ENCODE data around the gene DAPK3.
"Not testable (repeated sequence)": the region's sequence is repeated elsewhere in the genome, so short reads cannot be mapped to it uniquely, and the experiment has no call there.

The DAPK3 gene

GRCh38 chr19:3955688-3956087 is 15.2 kb downstream of the DAPK3 start:
- in situ Hi-C loops (cut with MboI; ENCODE audit: low sequenced_read_pairs), result no loop called here

DNA sequence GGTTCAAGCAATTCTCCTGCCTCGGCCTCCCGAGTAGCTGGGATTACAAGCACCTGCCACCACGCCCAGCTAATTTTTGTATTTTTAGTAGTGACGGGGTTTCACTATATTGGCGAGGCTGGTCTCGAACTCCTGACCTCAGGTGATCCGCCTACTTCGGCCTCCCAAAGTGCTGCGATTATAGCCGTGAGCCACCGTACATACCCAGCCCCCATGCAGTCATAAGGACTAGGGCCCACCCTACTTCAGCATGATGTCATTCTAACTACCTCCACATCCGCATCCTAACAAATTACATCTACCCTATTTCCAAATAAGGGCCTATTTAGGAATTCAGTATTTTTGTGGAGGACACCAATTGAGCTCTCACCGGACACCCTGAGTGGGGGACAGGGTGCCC is 15.6 kb downstream of the DAPK3 start:
- in situ Hi-C loops (cut with MboI; ENCODE audit: low sequenced_read_pairs), result not testable (repeated sequence)

- in situ Hi-C loops (cut with MboI; ENCODE audit: low sequenced_read_pairs), result no loop called here
These were observed 16.8 kb downstream of the DAPK3 start for GRCh38 chr19:3954107-3954506.

DNA sequence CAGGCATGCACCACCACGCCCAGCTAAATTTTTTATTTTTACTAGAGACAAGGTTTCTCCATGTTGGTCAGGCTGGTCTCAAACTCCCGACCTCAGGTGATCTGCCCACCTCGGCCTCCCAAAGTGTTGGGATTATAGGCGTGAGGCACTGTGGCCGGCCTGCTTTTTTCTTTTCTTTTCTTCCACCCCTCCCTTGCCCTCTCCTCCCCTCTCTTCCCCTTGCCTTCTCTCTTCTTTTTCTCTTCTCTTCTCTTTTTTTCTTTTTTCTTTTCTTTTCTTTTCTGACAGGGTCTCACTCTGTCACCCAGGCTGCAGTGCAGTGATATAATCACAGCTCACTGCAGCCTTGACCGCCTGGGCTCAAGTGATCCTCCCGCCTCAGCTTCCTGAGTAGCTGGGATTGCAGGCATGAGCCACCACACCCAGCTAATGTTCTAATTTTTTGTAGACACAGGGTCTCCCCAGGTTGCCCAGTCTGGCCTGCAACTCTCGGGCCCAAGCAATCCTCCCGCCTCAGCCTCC is 18.1 kb downstream of the DAPK3 start:
- in situ Hi-C loops (cut with MboI; ENCODE audit: low sequenced_read_pairs), result not testable (repeated sequence)

DNA sequence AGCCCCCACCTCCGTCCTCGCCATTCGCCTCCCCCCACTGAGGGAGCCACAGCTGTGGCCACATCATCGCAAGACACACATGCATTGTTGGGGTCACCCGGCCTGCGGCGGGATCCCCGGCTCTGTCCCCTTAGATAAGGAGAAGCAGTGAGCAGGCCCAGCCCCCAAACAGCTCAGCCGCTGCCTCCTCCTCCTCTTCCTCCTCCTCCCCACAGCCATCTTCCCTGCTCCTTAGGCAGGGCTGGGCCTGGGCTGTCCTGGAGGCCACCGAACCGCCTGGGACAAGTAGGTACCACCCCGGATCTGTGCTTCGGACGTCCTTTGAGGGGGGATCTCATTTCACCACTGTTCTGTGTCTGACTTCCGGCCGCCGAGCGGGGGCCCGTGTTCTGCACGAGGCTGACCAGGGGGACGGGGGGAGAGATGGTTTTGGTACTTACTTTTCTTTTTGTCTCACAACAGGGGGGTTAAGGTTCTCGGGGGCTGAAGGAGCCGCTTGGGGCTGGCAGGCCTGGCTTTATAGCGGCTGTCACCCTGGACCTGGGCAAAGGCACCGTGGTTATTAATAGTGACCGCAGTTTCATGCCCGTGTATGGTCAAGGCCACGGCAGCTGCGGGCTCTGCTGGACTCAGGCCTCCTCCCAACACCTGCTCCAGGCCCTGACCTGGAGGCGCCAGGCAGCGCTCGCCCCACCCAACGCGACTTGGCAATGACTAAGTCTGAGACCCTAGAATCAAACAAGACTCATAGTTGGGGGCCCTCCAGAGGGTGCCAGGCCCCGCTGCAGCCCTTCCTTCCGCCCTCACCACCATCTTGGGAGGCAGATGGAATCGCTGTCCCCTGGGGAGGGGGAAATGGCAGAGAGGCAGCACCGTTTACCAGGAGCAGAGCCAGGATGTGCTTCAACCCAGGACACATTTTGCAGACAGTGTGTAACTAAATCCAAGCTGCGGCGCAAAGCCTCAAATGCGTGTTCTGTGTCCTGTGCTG is 19.7 kb downstream of the DAPK3 start:
- in situ Hi-C loops (cut with MboI; ENCODE audit: low sequenced_read_pairs), result no loop called here

- in situ Hi-C loops (cut with MboI; ENCODE audit: low sequenced_read_pairs), result no loop called here
These were observed 20.7 kb downstream of the DAPK3 start for GRCh38 chr19:3949997-3950859.

DNA sequence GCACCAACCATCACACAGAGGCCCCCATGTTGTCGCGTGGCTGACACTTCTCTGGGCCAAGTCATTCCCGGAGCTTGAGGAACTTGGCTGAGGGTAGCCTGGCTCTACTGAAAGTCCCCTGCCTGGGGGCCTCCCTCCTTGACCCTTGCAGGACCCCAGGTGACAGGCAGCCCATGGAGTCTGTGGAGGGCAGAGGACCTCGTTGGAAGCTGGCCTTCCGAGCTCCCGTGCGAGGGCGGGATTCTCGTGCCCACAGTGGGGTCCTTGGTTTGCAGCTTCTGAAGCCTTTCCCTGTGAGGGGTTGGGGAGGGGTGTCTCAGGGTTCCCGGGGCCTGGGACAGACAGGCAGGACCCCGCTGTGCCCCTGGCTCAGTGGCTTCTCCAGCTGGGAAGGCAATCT is 21.6 kb downstream of the DAPK3 start:
- in situ Hi-C loops (cut with MboI; ENCODE audit: low sequenced_read_pairs), result no loop called here

DNA sequence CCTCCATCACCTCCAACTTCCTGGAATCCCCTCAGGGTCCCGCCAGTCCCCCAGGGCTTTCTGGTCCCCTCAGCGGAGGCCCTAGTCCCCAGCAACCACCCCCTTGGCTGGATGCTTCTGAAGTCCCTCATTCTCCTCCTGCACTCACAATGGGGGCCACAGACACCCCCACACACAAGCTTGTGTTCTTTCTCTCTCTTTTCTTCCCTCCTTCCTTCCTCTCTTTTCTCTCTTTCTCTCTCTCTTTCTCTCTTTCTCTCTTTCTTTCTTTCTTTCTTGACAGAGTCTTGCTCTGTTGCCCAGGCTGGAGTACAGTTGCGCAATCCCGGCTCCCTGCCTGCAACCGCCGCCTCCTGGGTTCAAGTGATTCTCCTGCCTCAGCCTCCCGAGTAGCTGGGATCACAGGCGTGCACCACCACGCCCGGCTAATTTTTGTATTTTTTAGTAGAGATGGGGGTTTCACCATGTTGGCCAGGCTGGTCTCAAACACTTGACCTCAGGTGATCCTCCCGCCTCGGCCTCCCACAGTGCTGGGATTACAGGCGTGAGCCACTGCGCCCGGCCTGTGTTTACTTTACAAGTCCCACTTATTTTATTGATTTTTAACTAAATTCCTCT is 23.5 kb downstream of the DAPK3 start:
- in situ Hi-C loops (cut with MboI; ENCODE audit: low sequenced_read_pairs), result not testable (repeated sequence)

GRCh38 chr19:3945838-3946237 is 25.1 kb downstream of the DAPK3 start:
- in situ Hi-C loops (cut with MboI; ENCODE audit: low sequenced_read_pairs), result no loop called here

DNA sequence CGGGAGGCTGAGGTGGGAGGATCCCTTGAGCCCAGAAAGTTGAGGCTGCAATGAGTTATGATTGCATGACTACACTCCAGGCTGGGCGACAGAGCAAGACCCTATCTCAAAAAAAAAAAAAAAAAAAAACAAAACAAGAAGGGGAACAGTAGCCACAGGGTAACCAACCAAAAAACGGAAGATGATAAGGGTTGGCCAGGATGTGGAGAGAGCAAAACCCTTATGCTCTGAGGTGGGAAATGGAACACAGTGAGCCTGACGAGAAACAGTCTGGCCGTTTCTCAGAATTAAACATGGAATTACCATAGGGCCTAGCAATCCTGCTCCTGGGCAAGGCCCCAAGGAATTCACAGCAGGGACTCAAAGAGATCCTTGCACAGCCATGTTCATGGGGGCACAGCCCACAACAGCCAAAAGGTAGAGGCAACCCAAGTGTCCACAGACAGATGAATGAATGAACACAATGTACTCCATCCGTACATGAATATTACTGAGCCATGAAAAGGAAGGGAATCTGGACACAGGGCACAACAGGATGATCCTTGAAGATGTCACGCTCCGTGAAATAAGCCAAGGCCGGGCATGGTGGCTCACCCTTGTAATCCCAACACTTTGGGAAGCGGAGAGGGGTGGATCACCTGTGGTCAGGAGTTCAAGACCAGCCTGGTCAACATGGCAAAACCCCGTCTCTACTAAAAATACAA is 26.7 kb downstream of the DAPK3 start:
- in situ Hi-C loops (cut with MboI; ENCODE audit: low sequenced_read_pairs), result no loop called here

GRCh38 chr19:3942790-3943409 is 28.0 kb downstream of the DAPK3 start:
- in situ Hi-C loops (cut with MboI; ENCODE audit: low sequenced_read_pairs), result no loop called here

DNA sequence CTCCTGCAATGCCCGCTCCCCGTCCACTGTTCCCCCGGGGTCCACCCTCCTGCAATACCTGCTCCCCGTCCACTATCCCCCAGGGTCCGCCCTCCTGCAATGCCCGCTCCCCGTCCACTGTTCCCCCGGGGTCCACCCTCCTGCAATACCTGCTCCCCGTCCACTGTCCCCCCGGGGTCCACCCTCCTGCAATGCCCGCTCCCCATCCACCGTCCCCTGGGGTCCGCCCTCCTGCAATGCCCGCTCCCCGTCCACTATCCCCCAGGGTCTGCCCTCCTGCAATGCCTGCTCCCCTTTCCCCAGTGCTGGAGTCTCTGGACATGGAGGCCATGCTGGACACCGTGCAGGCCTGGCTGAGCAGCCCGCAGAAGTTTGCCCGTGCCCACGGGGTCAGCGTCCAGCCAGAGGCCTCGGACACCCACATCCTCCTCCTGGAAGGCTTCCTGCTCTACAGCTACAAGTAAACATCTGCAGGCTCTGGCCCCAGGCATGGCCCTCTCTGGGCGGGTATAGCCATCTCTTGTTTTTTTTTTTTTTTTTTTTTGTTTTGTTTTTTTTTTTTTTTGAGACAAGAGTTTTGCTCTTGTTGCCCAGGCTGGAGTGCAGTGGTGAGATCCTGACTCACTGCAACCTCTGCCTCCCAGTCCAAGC is 32.5 kb downstream of the DAPK3 start:
- in situ Hi-C loops (cut with MboI; ENCODE audit: low sequenced_read_pairs), result not testable (repeated sequence)

GRCh38 chr19:3936506-3937442 is 34.1 kb downstream of the DAPK3 start:
- in situ Hi-C loops (cut with MboI; ENCODE audit: low sequenced_read_pairs), result no loop called here

DNA sequence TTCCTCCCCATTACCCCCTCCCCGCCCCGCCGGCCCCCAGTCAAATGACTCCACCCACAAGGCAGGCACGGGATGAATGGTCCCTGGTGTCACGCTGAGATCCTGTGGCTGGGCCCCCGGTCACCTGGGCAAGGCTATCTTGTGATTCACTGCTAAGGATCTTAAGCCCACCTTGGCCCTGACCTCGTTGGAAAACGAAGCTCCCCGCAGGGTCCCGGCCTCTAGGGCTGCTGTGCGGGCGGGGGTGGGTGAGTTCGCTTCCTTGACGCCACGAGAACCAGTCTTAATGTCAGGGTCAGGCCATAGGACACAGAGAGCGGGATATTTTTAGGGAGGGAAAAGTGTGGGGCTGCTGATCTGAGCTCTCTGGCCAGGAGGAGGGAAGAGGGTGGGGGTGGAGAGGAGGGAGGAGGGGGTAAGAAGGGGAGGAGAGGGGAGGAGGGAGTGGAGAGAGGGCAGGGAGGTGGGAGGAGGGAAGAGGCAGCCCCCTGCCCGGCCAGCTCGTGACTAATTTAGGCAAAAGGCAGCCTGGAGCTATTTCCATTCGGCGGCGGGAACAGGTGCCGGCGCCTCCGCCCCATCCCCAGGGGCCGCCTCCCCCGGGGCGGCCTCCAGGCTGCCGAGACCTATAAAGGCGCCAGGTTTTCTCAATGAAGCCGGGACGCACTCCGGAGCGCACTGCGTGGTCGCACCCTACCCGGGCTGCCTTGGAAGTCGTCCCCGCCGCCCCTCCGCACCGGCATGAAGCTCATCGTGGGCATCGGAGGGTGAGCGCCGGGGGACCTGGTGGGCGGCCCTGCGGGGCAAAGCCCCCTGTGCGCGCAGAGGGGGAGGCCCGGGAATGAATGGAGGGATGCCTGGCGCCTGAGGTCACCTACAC is 37.7 kb downstream of the DAPK3 start, which contains the start of gene NMRK2:
TSS of gene NMRK2 (plus strand) at position 139 of the 880 bp plus-strand sequence. CDS start at position 742, 603 bp downstream.
- in situ Hi-C loops (cut with MboI; ENCODE audit: low sequenced_read_pairs), result no loop called here

DNA sequence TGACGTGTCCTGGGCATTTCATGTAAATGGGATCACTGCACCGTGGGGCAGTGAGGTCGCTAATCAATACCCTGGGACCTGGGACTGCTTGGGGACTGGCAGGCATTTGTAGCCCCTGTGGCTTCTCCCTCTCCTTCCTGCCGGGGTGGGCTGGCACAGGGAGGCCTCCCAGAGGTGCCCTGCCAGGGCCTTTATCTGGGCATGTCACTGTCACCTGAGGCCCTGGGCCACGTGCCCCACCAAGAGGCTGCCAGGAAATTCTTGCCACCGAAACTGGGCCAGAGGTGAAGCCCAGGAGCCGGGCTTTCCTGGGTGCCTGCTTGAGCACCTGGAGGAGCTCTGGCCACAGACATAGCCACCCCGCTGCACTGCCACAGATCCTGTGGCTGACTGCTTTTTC is 39.9 kb downstream of the DAPK3 start:
- in situ Hi-C loops (cut with MboI; ENCODE audit: low sequenced_read_pairs), result no loop called here

DNA sequence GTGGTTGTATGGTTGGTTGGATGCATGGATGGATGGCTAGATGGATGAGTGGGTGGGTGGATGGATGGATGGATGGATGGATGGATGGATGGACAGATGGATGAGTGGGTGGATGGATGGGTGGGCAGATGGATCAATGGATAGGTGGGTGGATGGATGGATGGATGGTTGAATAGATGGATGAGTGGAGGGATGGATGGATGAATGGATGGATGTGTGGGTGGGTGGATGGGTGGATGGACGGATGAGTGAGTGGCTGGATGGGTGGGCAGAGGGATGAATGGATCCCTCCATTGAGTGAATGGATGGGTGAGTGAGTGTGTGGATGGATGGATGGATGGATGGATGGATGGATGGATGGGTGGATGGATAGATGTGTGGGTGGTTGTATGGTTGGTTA is 47.0 kb downstream of the DAPK3 start:
- in situ Hi-C loops (cut with MboI; ENCODE audit: low sequenced_read_pairs), result no loop called here

DNA sequence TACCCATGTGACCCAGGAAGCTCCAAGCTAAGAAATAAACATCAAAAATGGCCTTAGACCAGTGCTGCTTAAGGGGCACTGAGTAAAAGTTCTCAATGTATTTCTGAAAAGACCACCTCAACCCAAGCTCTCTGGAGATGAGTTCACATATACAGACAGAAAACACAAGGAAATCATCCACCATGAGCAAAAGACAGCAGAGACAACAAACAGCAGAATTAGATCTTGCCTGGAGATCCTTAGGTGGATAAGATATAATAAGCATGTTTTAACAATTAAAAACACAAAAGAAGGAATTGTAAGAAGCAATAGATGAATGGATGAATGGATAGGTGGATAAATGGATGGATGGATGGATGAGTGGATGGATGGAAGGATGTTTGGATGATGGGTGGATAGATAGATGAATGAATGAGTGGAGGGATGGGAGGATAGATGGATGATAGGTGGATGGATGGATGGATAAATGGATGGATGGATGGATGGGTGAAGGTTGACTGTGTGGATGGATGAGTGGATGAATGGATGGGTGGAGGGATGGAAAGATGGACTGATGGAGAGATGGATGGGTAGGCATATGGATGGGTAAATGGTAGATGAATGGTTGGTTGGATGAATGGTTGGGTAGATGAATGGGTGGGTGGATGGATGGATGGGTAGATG is 47.7 kb downstream of the DAPK3 start:
- in situ Hi-C loops (cut with MboI; ENCODE audit: low sequenced_read_pairs), result no loop called here
